Left ventricle myocardium inferior (tissue), 1 donor: ENCODE measurements around the gene IZUMO2. TPM values are rescaled to one million over a fixed set of nuclear protein-coding genes. Genes with fewer than 3 reads are reported as not detected.

Experiments
- DNase-seq: peaks from one replicate; pipeline ENCODE4 v3.0.0-alpha.2; 2020
- H3K27ac ChIP-seq: fragments of 200-600 bp; replicated peaks from 2 replicates; pipeline ENCODE4 v1.8.0; 2021
- H3K27me3 ChIP-seq: fragments of 200-600 bp; 2 replicates; pipeline ENCODE4 v1.8.0; 2021; ENCODE audit warnings: low read depth
- H3K36me3 ChIP-seq: fragments of 200-600 bp; 2 replicates; pipeline ENCODE4 v1.8.0; 2021
- H3K4me1 ChIP-seq: fragments of 200-600 bp; 2 replicates; pipeline ENCODE4 v1.8.0; 2021
- H3K4me3 ChIP-seq: fragments of 200-600 bp; 2 replicates; pipeline ENCODE4 v1.8.0; 2021; ENCODE audit warnings: mild to moderate bottlenecking, moderate library complexity
- H3K9me3 ChIP-seq: fragments of 200-600 bp; replicated peaks from 2 replicates; pipeline ENCODE4 v1.8.0; 2021
- intact Hi-C: fragments of 100-400 bp; cut with micrococcal nuclease; formaldehyde crosslinking; loops from one replicate; pipeline ENCODE4 v1.11.0; 2022
- total RNA-seq: library from RNA; stranded (reverse); fragmentation: NEBNext Ultra II Directional; extraction: Animal tissue kit (Norgen Biotek cat#: 25700); gene quantifications from one replicate; pipeline ENCODE4 v1.2.1, GENCODE V29; 2021
- TF ChIP-seq, protein P1 (sequence below): fragments of 200-600 bp; IDR thresholded peaks from 2 replicates; pipeline ENCODE4 v1.8.0; 2021; ENCODE audit warnings: antibody characterized with exemption, mild to moderate bottlenecking, borderline replicate concordance
- donor health status: DM: no; HTN: yes; CAD: no; lungs with severe emphysema.

Gene IZUMO2
- total RNA-seq, 1 donor from 2014 or later, result not detected

DNA sequence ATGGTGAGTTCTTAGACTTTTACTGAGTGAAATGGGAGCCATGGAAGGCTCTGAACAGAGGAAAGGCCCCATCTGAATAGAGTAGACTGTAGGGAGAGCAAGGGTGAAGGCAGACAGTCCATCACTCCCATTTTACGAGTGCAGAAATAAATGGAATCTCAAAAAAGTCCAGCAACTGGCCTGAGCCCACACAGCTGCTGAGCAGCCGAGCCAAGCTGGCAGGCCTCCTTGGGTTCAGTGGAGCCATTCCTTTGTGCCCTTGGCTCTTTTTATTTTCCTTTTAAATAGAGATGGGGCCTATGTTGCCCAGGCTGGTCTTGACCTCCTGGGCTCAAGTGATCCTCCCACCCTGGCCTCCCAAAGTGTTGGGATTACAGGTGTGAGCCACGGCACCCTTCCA, 39.3 kb upstream of the IZUMO2 start:
- no peaks in the 10 kb centered on the region for H3K36me3 ChIP-seq
- H3K27me3 ChIP-seq, result peaks cover 61% of the 10 kb centered on the region
- intact Hi-C loops, result no loop called here
- no peak overlapping the region for H3K4me3 ChIP-seq
- TF ChIP-seq, protein P1, sequence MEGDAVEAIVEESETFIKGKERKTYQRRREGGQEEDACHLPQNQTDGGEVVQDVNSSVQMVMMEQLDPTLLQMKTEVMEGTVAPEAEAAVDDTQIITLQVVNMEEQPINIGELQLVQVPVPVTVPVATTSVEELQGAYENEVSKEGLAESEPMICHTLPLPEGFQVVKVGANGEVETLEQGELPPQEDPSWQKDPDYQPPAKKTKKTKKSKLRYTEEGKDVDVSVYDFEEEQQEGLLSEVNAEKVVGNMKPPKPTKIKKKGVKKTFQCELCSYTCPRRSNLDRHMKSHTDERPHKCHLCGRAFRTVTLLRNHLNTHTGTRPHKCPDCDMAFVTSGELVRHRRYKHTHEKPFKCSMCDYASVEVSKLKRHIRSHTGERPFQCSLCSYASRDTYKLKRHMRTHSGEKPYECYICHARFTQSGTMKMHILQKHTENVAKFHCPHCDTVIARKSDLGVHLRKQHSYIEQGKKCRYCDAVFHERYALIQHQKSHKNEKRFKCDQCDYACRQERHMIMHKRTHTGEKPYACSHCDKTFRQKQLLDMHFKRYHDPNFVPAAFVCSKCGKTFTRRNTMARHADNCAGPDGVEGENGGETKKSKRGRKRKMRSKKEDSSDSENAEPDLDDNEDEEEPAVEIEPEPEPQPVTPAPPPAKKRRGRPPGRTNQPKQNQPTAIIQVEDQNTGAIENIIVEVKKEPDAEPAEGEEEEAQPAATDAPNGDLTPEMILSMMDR, result no peak
- H3K27ac ChIP-seq, result peak overlapping the region; percentile 73
- peaks cover 57% of the 10 kb centered on the region for H3K4me1 ChIP-seq
- DNase-seq, result no peak
- H3K9me3 ChIP-seq, result no peaks in the 10 kb centered on the region

DNA sequence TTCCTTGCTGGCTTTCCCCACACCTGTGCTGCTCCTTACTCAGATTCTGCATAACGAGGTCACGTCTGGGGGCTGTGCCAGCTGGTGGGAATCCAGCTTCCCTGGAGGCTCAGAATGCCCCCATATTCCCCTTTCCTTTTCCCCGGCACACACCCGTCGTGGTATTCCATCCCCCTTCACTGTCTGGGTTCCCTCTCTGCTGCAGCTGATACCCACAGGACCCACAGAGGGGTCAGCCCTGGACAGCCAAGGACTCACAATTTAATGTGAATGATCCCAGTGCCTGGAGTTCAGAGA, 36.1 kb upstream of the IZUMO2 start:
- peaks cover 42% of the 10 kb centered on the region for H3K27me3 ChIP-seq
- intact Hi-C loops, result no loop called here
- DNase-seq, result no peak
- H3K4me1 ChIP-seq, result peaks cover 40% of the 10 kb centered on the region
- H3K27ac ChIP-seq, result peak overlapping the region; percentile 88
- H3K9me3 ChIP-seq, result no peaks in the 10 kb centered on the region
- H3K4me3 ChIP-seq, result peak overlapping the region; percentile 23
- TF ChIP-seq, protein P1, result no peak
- no peaks in the 10 kb centered on the region for H3K36me3 ChIP-seq

DNA sequence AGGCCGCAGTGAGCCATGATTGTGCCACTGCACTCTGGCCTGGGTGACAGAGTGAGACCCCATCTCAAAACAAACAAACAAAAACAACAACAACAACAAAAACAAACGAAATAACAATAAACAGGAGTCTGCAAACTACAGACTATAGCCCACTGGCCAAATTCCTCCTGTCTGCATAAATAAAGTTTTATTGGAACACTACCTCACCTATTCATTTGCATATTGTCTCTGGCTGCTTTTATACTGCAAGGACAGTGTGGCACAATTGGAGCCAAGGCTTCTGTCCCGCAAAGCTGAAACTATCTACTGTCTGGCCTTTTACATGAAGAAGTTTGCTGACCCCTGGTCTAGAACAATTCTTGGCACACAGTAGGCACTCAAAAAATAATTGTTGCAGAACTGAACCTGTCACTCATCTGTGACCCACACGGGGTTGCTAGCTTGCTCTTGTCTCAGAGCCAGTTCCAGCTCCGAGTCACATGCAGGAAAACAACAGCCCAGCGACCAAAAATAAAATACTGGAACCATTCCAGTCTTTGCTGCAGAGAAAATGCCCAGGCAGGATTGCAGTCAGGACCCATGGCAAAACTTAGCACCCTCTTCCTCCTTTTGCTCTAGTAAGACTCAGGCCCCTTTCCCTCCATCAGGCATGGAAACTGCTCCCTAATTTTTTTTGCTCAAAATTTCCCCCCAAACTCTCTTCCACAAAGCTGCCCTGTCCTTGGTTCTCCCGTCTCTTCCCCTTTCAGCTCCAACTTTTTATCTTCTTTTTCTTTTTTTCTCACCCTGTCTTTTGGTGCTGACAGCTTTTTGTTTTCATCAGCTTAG, 35.6 kb upstream of the IZUMO2 start:
- DNase-seq, result peak; percentile 25
- H3K4me3 ChIP-seq, result peak overlapping the region; percentile 23
- H3K27me3 ChIP-seq, result peaks cover 39% of the 10 kb centered on the region
- peak overlapping the region; percentile 88 for H3K27ac ChIP-seq
- intact Hi-C loops, result no loop called here
- peaks cover 34% of the 10 kb centered on the region for H3K4me1 ChIP-seq
- no peaks in the 10 kb centered on the region for H3K9me3 ChIP-seq
- TF ChIP-seq, protein P1, result no peak
- no peaks in the 10 kb centered on the region for H3K36me3 ChIP-seq

DNA sequence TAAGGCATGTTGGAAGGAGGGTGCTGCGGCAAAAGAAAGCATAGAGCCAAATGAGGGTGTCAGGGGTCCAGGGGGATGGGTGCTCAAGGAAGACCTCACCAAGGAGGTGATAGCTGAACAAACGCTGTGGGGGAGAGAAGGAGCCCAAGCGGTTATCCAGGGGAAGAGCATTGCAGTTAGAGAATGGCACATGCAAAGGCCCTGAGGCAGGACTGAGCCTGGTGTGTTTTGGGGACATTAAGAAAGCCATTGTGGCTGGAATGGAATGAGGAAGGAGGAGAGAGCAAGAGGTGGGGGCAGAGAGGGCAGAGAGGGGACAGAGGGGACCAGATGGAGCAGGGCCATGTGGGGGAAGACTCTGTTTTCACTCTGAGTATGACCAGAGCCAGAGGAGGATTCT, 34.3 kb upstream of the IZUMO2 start:
- Histone ChIP-seq H3K27me3 (peaks cover 26% of the 10 kb centered on the region), H3K4me1 (peaks cover 21% of the 10 kb centered on the region), H3K27ac (peak overlapping the region; percentile 88), H3K36me3 (no peaks in the 10 kb centered on the region), H3K4me3 (no peak overlapping the region), H3K9me3 (no peaks in the 10 kb centered on the region)
- intact Hi-C loops, result no loop called here
- TF ChIP-seq, protein P1, result no peak
- no peak for DNase-seq

DNA sequence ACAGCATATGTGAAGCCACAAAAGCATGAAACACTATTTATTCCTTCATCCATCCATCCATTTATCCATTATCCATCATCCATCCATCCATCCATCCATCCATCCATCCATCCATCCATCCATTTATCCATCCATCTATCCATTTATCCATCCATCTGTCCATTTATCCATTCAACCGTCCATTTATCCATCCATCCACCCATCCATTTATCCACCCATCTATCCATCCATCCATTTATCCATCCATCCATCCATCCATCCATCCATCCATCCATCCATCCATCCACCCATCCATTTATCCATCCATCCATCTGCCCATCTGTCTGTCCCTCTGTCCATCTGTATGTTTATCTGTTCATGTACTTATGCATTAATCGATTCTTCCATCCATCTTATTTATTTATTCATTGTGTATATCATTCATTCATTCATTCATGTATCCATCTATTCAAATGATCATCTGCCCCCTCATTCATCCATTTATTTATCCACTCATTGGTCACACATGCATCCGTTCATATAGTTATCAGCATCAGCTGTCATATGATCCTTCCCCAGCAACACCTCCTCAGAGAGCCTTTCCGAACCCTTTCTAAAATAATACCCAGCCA, 33.3 kb upstream of the IZUMO2 start:
- Histone ChIP-seq H3K9me3 (no peaks in the 10 kb centered on the region), H3K27me3 (peaks cover 17% of the 10 kb centered on the region), H3K27ac (no peak overlapping the region), H3K36me3 (no peaks in the 10 kb centered on the region), H3K4me3 (no peak overlapping the region), H3K4me1 (peaks cover 26% of the 10 kb centered on the region)
- TF ChIP-seq, protein P1, result no peak
- no peak for DNase-seq
- intact Hi-C loops, result no loop called here
